ENCODE results near the gene VSTM4.

Gene VSTM4

GRCh38 chr10:49001402-49001801 is 113.9 kb downstream of the VSTM4 start:
- Mint-ChIP-seq H3K4me3 (no peak overlapping the region), H3K36me3 (ENCODE audit: insufficient read depth) (peaks cover 3% of the 10 kb centered on the region), H3K4me1 (ENCODE audit: low read depth in 2 of 2) (no peaks in the 10 kb centered on the region), H3K27me3 (peaks cover 7 to 21% of the 10 kb centered on the region in 2 donors), H3K9me3 (no peaks in the 10 kb centered on the region), H3K27ac (no peak overlapping the region)
- ATAC-seq (replicated peaks): no peak
- no peak for DNase-seq

- H3K36me3 Mint-ChIP-seq (ENCODE audit: insufficient read depth): peaks cover 3% of the 10 kb centered on the region
- DNase-seq (no peak), ATAC-seq (replicated peaks) (no peak)
- H3K27me3 Mint-ChIP-seq: peaks cover 7 to 21% of the 10 kb centered on the region in 2 donors
- no peak overlapping the region for H3K27ac Mint-ChIP-seq
- no peaks in the 10 kb centered on the region for H3K9me3 Mint-ChIP-seq
- H3K4me1 Mint-ChIP-seq (ENCODE audit: low read depth in 2 of 2): no peaks in the 10 kb centered on the region
- H3K4me3 Mint-ChIP-seq: no peak overlapping the region
Measured at GRCh38 chr10:49000437-49001398, 114.6 kb downstream of the VSTM4 start.

GRCh38 chr10:48999346-48999745 is 116.0 kb downstream of the VSTM4 start:
- DNase-seq: no peak
- Mint-ChIP-seq H3K9me3 (no peaks in the 10 kb centered on the region), H3K36me3 (ENCODE audit: insufficient read depth) (peaks cover 3% of the 10 kb centered on the region), H3K4me3 (no peak overlapping the region), H3K4me1 (ENCODE audit: low read depth in 2 of 2) (no peaks in the 10 kb centered on the region), H3K27me3 (peaks cover 7 to 21% of the 10 kb centered on the region in 2 donors), H3K27ac (no peak overlapping the region)
- ATAC-seq (replicated peaks): no peak

- no peak for DNase-seq
- no peak for ATAC-seq (replicated peaks)
- Mint-ChIP-seq H3K27ac (no peak overlapping the region), H3K36me3 (ENCODE audit: insufficient read depth) (peaks cover 3% of the 10 kb centered on the region), H3K4me1 (ENCODE audit: low read depth in 2 of 2) (no peaks in the 10 kb centered on the region), H3K9me3 (no peaks in the 10 kb centered on the region), H3K4me3 (no peak overlapping the region), H3K27me3 (peaks cover 5 to 20% of the 10 kb centered on the region in 2 donors)
Measured at GRCh38 chr10:48996329-48996728, 119.0 kb downstream of the VSTM4 start.

GRCh38 chr10:48993627-48994026 is 121.7 kb downstream of the VSTM4 start:
- no peak for ATAC-seq (replicated peaks)
- peaks cover 0 to 8% of the 10 kb centered on the region in 2 donors for H3K27me3 Mint-ChIP-seq
- H3K27ac Mint-ChIP-seq: no peak overlapping the region
- no peak for DNase-seq
- no peaks in the 10 kb centered on the region for H3K9me3 Mint-ChIP-seq
- H3K36me3 Mint-ChIP-seq (ENCODE audit: insufficient read depth): peaks cover 3% of the 10 kb centered on the region
- no peaks in the 10 kb centered on the region for H3K4me1 Mint-ChIP-seq (ENCODE audit: low read depth in 2 of 2)
- H3K4me3 Mint-ChIP-seq: no peak overlapping the region

GRCh38 chr10:48990226-48990625 is 125.1 kb downstream of the VSTM4 start:
- no peak overlapping the region for H3K4me3 Mint-ChIP-seq
- no peaks in the 10 kb centered on the region for H3K4me1 Mint-ChIP-seq (ENCODE audit: low read depth in 2 of 2)
- H3K36me3 Mint-ChIP-seq (ENCODE audit: insufficient read depth): no peaks in the 10 kb centered on the region
- DNase-seq (no peak), ATAC-seq (replicated peaks) (no peak)
- H3K27ac Mint-ChIP-seq: no peak overlapping the region
- H3K27me3 Mint-ChIP-seq: peaks cover 0 to 8% of the 10 kb centered on the region in 2 donors
- no peaks in the 10 kb centered on the region for H3K9me3 Mint-ChIP-seq

- Mint-ChIP-seq H3K9me3 (no peaks in the 10 kb centered on the region), H3K27ac (no peak overlapping the region), H3K4me3 (no peak overlapping the region), H3K4me1 (ENCODE audit: low read depth in 2 of 2) (peaks cover 0 to 1% of the 10 kb centered on the region in 2 donors), H3K36me3 (ENCODE audit: insufficient read depth) (peaks cover 3% of the 10 kb centered on the region), H3K27me3 (no peaks in the 10 kb centered on the region)
- no peak for ATAC-seq (replicated peaks)
- DNase-seq: no peak
Measured at GRCh38 chr10:48985621-48986158, 129.6 kb downstream of the VSTM4 start.

GRCh38 chr10:48983648-48984351 is 131.5 kb downstream of the VSTM4 start:
- peaks cover 0 to 1% of the 10 kb centered on the region in 2 donors for H3K4me1 Mint-ChIP-seq (ENCODE audit: low read depth in 2 of 2)
- ATAC-seq (replicated peaks) (no peak), DNase-seq (no peak)
- no peaks in the 10 kb centered on the region for H3K27me3 Mint-ChIP-seq
- no peak overlapping the region for H3K4me3 Mint-ChIP-seq
- no peaks in the 10 kb centered on the region for H3K9me3 Mint-ChIP-seq
- no peak overlapping the region for H3K27ac Mint-ChIP-seq
- H3K36me3 Mint-ChIP-seq (ENCODE audit: insufficient read depth): peaks cover 3% of the 10 kb centered on the region

- ATAC-seq (replicated peaks): no peak
- H3K27me3 Mint-ChIP-seq: no peaks in the 10 kb centered on the region
- no peak overlapping the region for H3K27ac Mint-ChIP-seq
Measured at GRCh38 chr10:48982584-48982983, 132.7 kb downstream of the VSTM4 start.

GRCh38 chr10:48981310-48981907 is 133.9 kb downstream of the VSTM4 start:
- no peak overlapping the region for H3K4me3 Mint-ChIP-seq
- peaks cover 0 to 1% of the 10 kb centered on the region in 2 donors for H3K4me1 Mint-ChIP-seq (ENCODE audit: low read depth in 2 of 2)
- DNase-seq: peak; percentile 16 to 25 (median 18)
- H3K9me3 Mint-ChIP-seq: no peaks in the 10 kb centered on the region
- H3K27me3 Mint-ChIP-seq: peaks cover 0 to under 1% of the 10 kb centered on the region in 2 donors
- no peak for ATAC-seq (replicated peaks)
- H3K36me3 Mint-ChIP-seq (ENCODE audit: insufficient read depth): peaks cover 3% of the 10 kb centered on the region
- no peak overlapping the region for H3K27ac Mint-ChIP-seq

More at GRCh38 chr10:48982584-48982983, 132.7 kb downstream of the VSTM4 start:
- Mint-ChIP-seq H3K9me3 (no peaks in the 10 kb centered on the region), H3K36me3 (ENCODE audit: insufficient read depth) (peaks cover 3% of the 10 kb centered on the region), H3K4me3 (no peak overlapping the region), H3K4me1 (ENCODE audit: low read depth in 2 of 2) (peaks cover 0 to 1% of the 10 kb centered on the region in 2 donors)
- DNase-seq: no peak

- no peaks in the 10 kb centered on the region for H3K9me3 Mint-ChIP-seq
- peaks cover 3% of the 10 kb centered on the region for H3K36me3 Mint-ChIP-seq (ENCODE audit: insufficient read depth)
- no peak for ATAC-seq (replicated peaks)
- H3K27ac Mint-ChIP-seq: no peak overlapping the region
- DNase-seq: no peak
- H3K4me3 Mint-ChIP-seq: no peak overlapping the region
- peaks cover 0 to 1% of the 10 kb centered on the region in 2 donors for H3K4me1 Mint-ChIP-seq (ENCODE audit: low read depth in 2 of 2)
- peaks cover 7 to 15% of the 10 kb centered on the region in 2 donors for H3K27me3 Mint-ChIP-seq
Measured at GRCh38 chr10:48978318-48978717, 137.0 kb downstream of the VSTM4 start.

GRCh38 chr10:48976196-48976595 is 139.1 kb downstream of the VSTM4 start:
- no peaks in the 10 kb centered on the region for H3K36me3 Mint-ChIP-seq (ENCODE audit: insufficient read depth)
- DNase-seq (no peak), ATAC-seq (replicated peaks) (no peak)
- H3K27me3 Mint-ChIP-seq: peaks cover 7 to 32% of the 10 kb centered on the region in 2 donors
- no peak overlapping the region for H3K27ac Mint-ChIP-seq
- H3K4me3 Mint-ChIP-seq: no peak overlapping the region
- no peaks in the 10 kb centered on the region for H3K9me3 Mint-ChIP-seq
- H3K4me1 Mint-ChIP-seq (ENCODE audit: low read depth in 2 of 2): no peaks in the 10 kb centered on the region

GRCh38 chr10:48974510-48975156 is 140.7 kb downstream of the VSTM4 start:
- H3K9me3 Mint-ChIP-seq: no peaks in the 10 kb centered on the region
- peaks cover 7 to 39% of the 10 kb centered on the region in 2 donors for H3K27me3 Mint-ChIP-seq
- H3K36me3 Mint-ChIP-seq (ENCODE audit: insufficient read depth): no peaks in the 10 kb centered on the region
- H3K4me3 Mint-ChIP-seq: no peak overlapping the region
- H3K4me1 Mint-ChIP-seq (ENCODE audit: low read depth in 2 of 2): no peaks in the 10 kb centered on the region
- DNase-seq: no peak
- no peak overlapping the region for H3K27ac Mint-ChIP-seq
- ATAC-seq (replicated peaks): no peak

Measured in effector memory CD8-positive, alpha-beta T cell (primary cell).